OCI-LY3 (cell line): ENCODE measurements around the gene ANKLE1.

Experiments
- H2AFZ ChIP-seq: fragments of 200-600, 300-600 bp; shearing (Covaris generic); 2 replicates; pipeline ENCODE4 v1.6.0; 2014; ENCODE audit warnings: antibody characterized with exemption, low read depth, low read length
- H3K27ac ChIP-seq: fragments of 200-600, 300-600 bp; sonication (generic); 2 replicates; pipeline ENCODE4 v1.5.1; 2014; ENCODE audit warnings: mild to moderate bottlenecking, low read length, moderate library complexity, mixed read lengths
- H3K27me3 ChIP-seq: fragments of 200-600, 300-600 bp; sonication (generic); 2 replicates; pipeline ENCODE4 v1.6.1; 2014; ENCODE audit warnings: low read depth, low read length, mixed read lengths
- H3K36me3 ChIP-seq: fragments of 200-600, 300-600 bp; sonication (generic); replicated peaks from 2 replicates; pipeline ENCODE3; 2014; ENCODE audit warnings: low read depth, low read length, mixed read lengths
- H3K4me1 ChIP-seq: fragments of 300-600, 200-600 bp; sonication (generic); 2 replicates; pipeline ENCODE4 v1.6.1; 2014; ENCODE audit warnings: low read length, mixed read lengths
- H3K4me2 ChIP-seq: fragments of 200-600, 300-600 bp; sonication (generic); 2 replicates; pipeline ENCODE4 v1.6.1; 2014; ENCODE audit warnings: low read length, mixed read lengths
- H3K4me3 ChIP-seq: fragments of 300-600, 200-600 bp; sonication (generic); 2 replicates; pipeline ENCODE4 v1.5.1; 2014; ENCODE audit warnings: antibody characterized with exemption, mild to moderate bottlenecking, low read length, moderate library complexity
- H3K79me2 ChIP-seq: fragments of 300-600, 200-600 bp; shearing (Covaris generic); 2 replicates; pipeline ENCODE4 v1.6.1; 2014; ENCODE audit warnings: mild to moderate bottlenecking, low read length, mixed read lengths
- H3K9ac ChIP-seq: fragments of 300-600, 200-600 bp; shearing (Covaris generic); 2 replicates; pipeline ENCODE4 v1.6.0; 2014; ENCODE audit warnings: mild to moderate bottlenecking, low read length, moderate library complexity
- H3K9me3 ChIP-seq: fragments of 200-600, 300-600 bp; shearing (Covaris generic); 2 replicates; pipeline ENCODE4 v1.6.1; 2014; ENCODE audit warnings: low read length, mixed read lengths; ENCODE audit not compliant: insufficient read depth
- H4K20me1 ChIP-seq: fragments of 200-600, 300-600 bp; sonication (generic); 2 replicates; pipeline ENCODE4 v1.6.1; 2016; ENCODE audit warnings: low read length, mixed read lengths; ENCODE audit not compliant: insufficient read depth
- EZH2phosphoT487 ChIP-seq: fragments of 200-600 bp; shearing (Covaris generic); IDR thresholded peaks from 2 replicates; pipeline ENCODE4 v1.6.1; 2018; ENCODE audit warnings: antibody characterized with exemption, mixed run types, low read depth
- TF ChIP-seq, protein P1 (sequence below): fragments of 200-600, 300-600 bp; sonication (generic); IDR thresholded peaks from 2 replicates; pipeline ENCODE4 v1.5.1; 2014; ENCODE audit warnings: antibody characterized with exemption, low read length, low read depth

ANKLE1 gene

GRCh38 chr19:17275441-17276175, 6.1 kb upstream of the ANKLE1 start:
- no peak overlapping the region for H3K27ac ChIP-seq
- TF ChIP-seq, protein P1, sequence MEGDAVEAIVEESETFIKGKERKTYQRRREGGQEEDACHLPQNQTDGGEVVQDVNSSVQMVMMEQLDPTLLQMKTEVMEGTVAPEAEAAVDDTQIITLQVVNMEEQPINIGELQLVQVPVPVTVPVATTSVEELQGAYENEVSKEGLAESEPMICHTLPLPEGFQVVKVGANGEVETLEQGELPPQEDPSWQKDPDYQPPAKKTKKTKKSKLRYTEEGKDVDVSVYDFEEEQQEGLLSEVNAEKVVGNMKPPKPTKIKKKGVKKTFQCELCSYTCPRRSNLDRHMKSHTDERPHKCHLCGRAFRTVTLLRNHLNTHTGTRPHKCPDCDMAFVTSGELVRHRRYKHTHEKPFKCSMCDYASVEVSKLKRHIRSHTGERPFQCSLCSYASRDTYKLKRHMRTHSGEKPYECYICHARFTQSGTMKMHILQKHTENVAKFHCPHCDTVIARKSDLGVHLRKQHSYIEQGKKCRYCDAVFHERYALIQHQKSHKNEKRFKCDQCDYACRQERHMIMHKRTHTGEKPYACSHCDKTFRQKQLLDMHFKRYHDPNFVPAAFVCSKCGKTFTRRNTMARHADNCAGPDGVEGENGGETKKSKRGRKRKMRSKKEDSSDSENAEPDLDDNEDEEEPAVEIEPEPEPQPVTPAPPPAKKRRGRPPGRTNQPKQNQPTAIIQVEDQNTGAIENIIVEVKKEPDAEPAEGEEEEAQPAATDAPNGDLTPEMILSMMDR, result no peak
- no peak for TF ChIP-seq EZH2phosphoT487
- H2AFZ ChIP-seq, result no peak overlapping the region
- no peaks in the 10 kb centered on the region for H3K27me3 ChIP-seq
- H3K9ac ChIP-seq, result no peak overlapping the region
- no peaks in the 10 kb centered on the region for H3K9me3 ChIP-seq
- peaks cover 38% of the 10 kb centered on the region for H3K36me3 ChIP-seq
- H3K4me1 ChIP-seq, result no peaks in the 10 kb centered on the region
- H3K4me2 ChIP-seq, result no peak overlapping the region
- no peaks in the 10 kb centered on the region for H4K20me1 ChIP-seq
- no peaks in the 10 kb centered on the region for H3K79me2 ChIP-seq
- no peak overlapping the region for H3K4me3 ChIP-seq

- H4K20me1 ChIP-seq, result no peaks in the 10 kb centered on the region
- H3K36me3 ChIP-seq, result peaks cover 22% of the 10 kb centered on the region
- H3K27me3 ChIP-seq, result no peaks in the 10 kb centered on the region
- no peak overlapping the region for H3K4me3 ChIP-seq
- no peak overlapping the region for H3K4me2 ChIP-seq
- TF ChIP-seq EZH2phosphoT487, result no peak
- TF ChIP-seq, protein P1, result no peak
- no peak overlapping the region for H3K9ac ChIP-seq
- H3K79me2 ChIP-seq, result no peaks in the 10 kb centered on the region
- H3K27ac ChIP-seq, result no peak overlapping the region
- H3K9me3 ChIP-seq, result no peaks in the 10 kb centered on the region
- H3K4me1 ChIP-seq, result peaks cover 3% of the 10 kb centered on the region
- H2AFZ ChIP-seq, result no peak overlapping the region
These were observed 2.3 kb upstream of the ANKLE1 start for GRCh38 chr19:17279436-17279835.

DNA sequence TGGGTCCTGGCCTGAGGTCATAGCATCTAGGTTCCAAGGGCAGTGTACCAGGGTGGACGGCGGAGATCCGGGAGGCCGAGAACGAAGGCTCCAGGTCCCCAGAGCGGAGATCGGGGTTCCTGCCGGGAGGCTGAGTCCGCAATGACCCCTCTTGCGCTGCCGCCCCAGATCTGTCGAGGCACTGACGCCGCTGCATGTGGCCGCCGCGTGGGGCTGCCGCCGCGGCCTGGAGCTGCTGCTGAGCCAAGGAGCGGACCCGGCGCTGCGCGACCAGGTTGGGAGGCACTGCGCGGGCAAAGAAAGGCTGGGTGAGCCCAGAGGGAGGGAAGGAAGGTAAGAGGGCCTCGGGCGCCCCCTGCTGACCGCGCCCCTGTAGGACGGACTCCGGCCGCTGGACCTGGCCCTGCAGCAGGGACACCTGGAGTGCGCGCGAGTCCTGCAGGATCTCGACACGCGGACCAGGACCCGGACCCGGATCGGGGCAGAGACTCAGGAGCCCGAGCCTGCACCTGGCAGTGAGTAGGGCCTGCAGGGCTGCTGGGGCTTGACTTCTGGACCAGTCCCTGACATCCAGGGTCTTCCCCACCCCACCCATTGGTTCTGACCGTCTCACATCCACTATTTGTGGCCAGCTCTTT, 906 bp downstream of the ANKLE1 start:
- H3K27me3 ChIP-seq, result no peaks in the 10 kb centered on the region
- H3K4me2 ChIP-seq, result peak overlapping the region; percentile 63
- H3K36me3 ChIP-seq, result peaks cover under 1% of the 10 kb centered on the region
- peaks cover 3% of the 10 kb centered on the region for H3K4me1 ChIP-seq
- H3K9me3 ChIP-seq, result no peaks in the 10 kb centered on the region
- H3K27ac ChIP-seq, result no peak overlapping the region
- TF ChIP-seq, protein P1, result peak; percentile 92
- TF ChIP-seq EZH2phosphoT487, result no peak
- H3K9ac ChIP-seq, result no peak overlapping the region
- H2AFZ ChIP-seq, result no peak overlapping the region
- no peaks in the 10 kb centered on the region for H3K79me2 ChIP-seq
- peak overlapping the region; percentile 56 for H3K4me3 ChIP-seq
- no peaks in the 10 kb centered on the region for H4K20me1 ChIP-seq

GRCh38 chr19:17283504-17283996, 1.8 kb downstream of the ANKLE1 start:
- Histone ChIP-seq H3K27ac (no peak overlapping the region), H3K27me3 (no peaks in the 10 kb centered on the region), H4K20me1 (no peaks in the 10 kb centered on the region), H3K36me3 (no peaks in the 10 kb centered on the region), H3K9ac (no peak overlapping the region), H2AFZ (no peak overlapping the region), H3K4me3 (no peak overlapping the region), H3K4me2 (no peak overlapping the region), H3K9me3 (no peaks in the 10 kb centered on the region), H3K79me2 (no peaks in the 10 kb centered on the region), H3K4me1 (peaks cover 3% of the 10 kb centered on the region)
- TF ChIP-seq EZH2phosphoT487, result no peak
- TF ChIP-seq, protein P1, result no peak
